Measurements from ENCODE around the gene NFATC4. TPM values are rescaled to one million over a fixed set of nuclear protein-coding genes. Genes with fewer than 3 reads are reported as not detected.

The NFATC4 gene
- total RNA-seq, 1 experiment from 2014 or later: 10.7 TPM

- Mint-ChIP-seq H3K36me3 (ENCODE audit: insufficient read depth, unreplicated experiment) (no peaks in the 10 kb centered on the region), H3K27me3 (ENCODE audit: unreplicated experiment) (peaks cover 21% of the 10 kb centered on the region), H3K4me1 (ENCODE audit: low read depth, unreplicated experiment) (no peaks in the 10 kb centered on the region), H3K4me3 (ENCODE audit: low read depth, unreplicated experiment) (no peak overlapping the region), H3K9me3 (ENCODE audit: low read depth, unreplicated experiment) (no peaks in the 10 kb centered on the region), H3K27ac (ENCODE audit: unreplicated experiment) (no peak overlapping the region)
- BruUV-seq (replicated peaks): no TSS peak
- intact Hi-C loops (cut with micrococcal nuclease; ENCODE audit: unreplicated experiment): no loop called here
- CTCF ChIA-PET: interaction anchor here (1.1 kb wide), 1 partner anchor 84 kb away, joined by 5 read pairs; no protein-coding TSS in a partner anchor
- DNase-seq: no peak
- TF ChIP-seq CTCF (IDR thresholded peaks at IDR 0.05; ENCODE audit: unreplicated experiment): no peak
Observed at GRCh38 chr14:24347134-24347533, 20.9 kb upstream of the NFATC4 start.

- Mint-ChIP-seq H3K9me3 (ENCODE audit: low read depth, unreplicated experiment) (no peaks in the 10 kb centered on the region), H3K4me1 (ENCODE audit: low read depth, unreplicated experiment) (peaks cover 6% of the 10 kb centered on the region), H3K27ac (ENCODE audit: unreplicated experiment) (no peak overlapping the region), H3K27me3 (ENCODE audit: unreplicated experiment) (peaks cover 21% of the 10 kb centered on the region), H3K36me3 (ENCODE audit: insufficient read depth, unreplicated experiment) (no peaks in the 10 kb centered on the region), H3K4me3 (ENCODE audit: low read depth, unreplicated experiment) (no peak overlapping the region)
- CTCF ChIA-PET: interaction anchor here (0.7 to 1.1 kb wide), 2 partner anchors 8 to 15 kb away, joined by 3 read pairs; no protein-coding TSS in a partner anchor
- BruUV-seq (replicated peaks): no TSS peak
- no peak for DNase-seq
- TF ChIP-seq CTCF (IDR thresholded peaks at IDR 0.05; ENCODE audit: unreplicated experiment): no peak
- intact Hi-C loops (cut with micrococcal nuclease; ENCODE audit: unreplicated experiment): no loop called here
Observed at GRCh38 chr14:24348186-24348585, 19.8 kb upstream of the NFATC4 start.

- no peak for DNase-seq
- intact Hi-C loops (cut with micrococcal nuclease; ENCODE audit: unreplicated experiment): no loop called here
- no TSS peak for BruUV-seq (replicated peaks)
- no peak for TF ChIP-seq CTCF (IDR thresholded peaks at IDR 0.05; ENCODE audit: unreplicated experiment)
- Mint-ChIP-seq H3K4me1 (ENCODE audit: low read depth, unreplicated experiment) (peaks cover 20% of the 10 kb centered on the region), H3K4me3 (ENCODE audit: low read depth, unreplicated experiment) (no peak overlapping the region), H3K27ac (ENCODE audit: unreplicated experiment) (no peak overlapping the region), H3K36me3 (ENCODE audit: insufficient read depth, unreplicated experiment) (no peaks in the 10 kb centered on the region), H3K27me3 (ENCODE audit: unreplicated experiment) (peaks cover 21% of the 10 kb centered on the region), H3K9me3 (ENCODE audit: low read depth, unreplicated experiment) (no peaks in the 10 kb centered on the region)
- CTCF ChIA-PET: no interaction called here
Observed at GRCh38 chr14:24349742-24350141, 18.2 kb upstream of the NFATC4 start.

- no peak overlapping the region for H3K4me3 Mint-ChIP-seq (ENCODE audit: low read depth, unreplicated experiment)
- TF ChIP-seq CTCF (IDR thresholded peaks at IDR 0.05; ENCODE audit: unreplicated experiment): no peak
- H3K4me1 Mint-ChIP-seq (ENCODE audit: low read depth, unreplicated experiment): peaks cover 20% of the 10 kb centered on the region
- DNase-seq: no peak
- peaks cover 21% of the 10 kb centered on the region for H3K27me3 Mint-ChIP-seq (ENCODE audit: unreplicated experiment)
- BruUV-seq (replicated peaks): no TSS peak
- H3K27ac Mint-ChIP-seq (ENCODE audit: unreplicated experiment): no peak overlapping the region
- H3K9me3 Mint-ChIP-seq (ENCODE audit: low read depth, unreplicated experiment): no peaks in the 10 kb centered on the region
- intact Hi-C loops (cut with micrococcal nuclease; ENCODE audit: unreplicated experiment): no loop called here
- H3K36me3 Mint-ChIP-seq (ENCODE audit: insufficient read depth, unreplicated experiment): no peaks in the 10 kb centered on the region
- CTCF ChIA-PET: interaction anchor here (1.1 kb wide), 1 partner anchor 80 kb away, joined by 3 read pairs; no protein-coding TSS in a partner anchor
Observed at GRCh38 chr14:24351517-24351916, 16.5 kb upstream of the NFATC4 start.
